ENCODE data around the gene EME1. TPM values are rescaled to one million over a fixed set of nuclear protein-coding genes. Genes with fewer than 3 reads are reported as not detected.
"Not testable (repeated sequence)": the region's sequence is repeated elsewhere in the genome, so short reads cannot be mapped to it uniquely, and the experiment has no call there.

The EME1 gene
- total RNA-seq, 1 donor from 2014 or later: 3.9 TPM

GRCh38 chr17:50424246-50424995, 51.4 kb downstream of the EME1 start:
- DNase-seq (ENCODE audit: extremely low read depth, low read depth, low spot score): no peak

DNA sequence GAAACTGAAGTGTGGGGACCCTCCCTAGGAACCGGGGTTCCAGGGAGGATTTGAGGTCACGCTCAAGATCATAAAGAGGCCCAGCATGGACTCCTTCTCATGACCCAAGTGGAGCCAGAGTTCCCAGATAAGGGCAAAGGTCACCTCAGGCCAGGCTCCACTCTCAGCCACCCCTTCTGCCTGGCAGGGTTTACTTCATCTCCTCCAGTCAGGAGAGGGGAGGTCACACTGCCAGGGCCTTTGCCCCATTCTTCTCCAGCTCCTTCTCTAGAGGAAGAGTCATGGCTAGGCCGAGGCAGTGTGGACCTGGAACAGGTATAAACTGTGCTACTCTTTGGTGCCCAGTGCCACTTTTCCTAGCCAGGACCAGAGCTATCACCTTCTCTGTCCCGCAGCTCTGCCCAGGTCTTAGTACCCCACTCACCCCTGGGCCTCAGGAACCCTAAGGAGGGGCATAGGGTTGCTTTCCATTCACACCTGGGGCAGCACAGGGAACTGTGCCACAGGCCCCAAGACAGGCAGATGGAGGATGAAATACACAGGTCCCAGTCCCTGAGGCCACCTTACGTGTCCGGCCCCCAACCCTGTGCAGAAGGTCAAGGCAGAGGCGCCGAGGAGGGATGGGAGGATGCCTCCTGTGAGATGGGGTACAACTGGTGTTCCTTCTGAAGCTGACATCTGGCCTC, 52.1 kb downstream of the EME1 start:
- no peak for DNase-seq (ENCODE audit: extremely low read depth, low read depth, low spot score)

- DNase-seq (ENCODE audit: extremely low read depth, low read depth, low spot score): no peak
Measured at GRCh38 chr17:50425682-50426471, 52.8 kb downstream of the EME1 start, which contains the start of gene ACSF2. TSS of gene ACSF2 (plus strand) at chr17:50426218. CDS start at chr17:50426262, 44 bp downstream.

DNA sequence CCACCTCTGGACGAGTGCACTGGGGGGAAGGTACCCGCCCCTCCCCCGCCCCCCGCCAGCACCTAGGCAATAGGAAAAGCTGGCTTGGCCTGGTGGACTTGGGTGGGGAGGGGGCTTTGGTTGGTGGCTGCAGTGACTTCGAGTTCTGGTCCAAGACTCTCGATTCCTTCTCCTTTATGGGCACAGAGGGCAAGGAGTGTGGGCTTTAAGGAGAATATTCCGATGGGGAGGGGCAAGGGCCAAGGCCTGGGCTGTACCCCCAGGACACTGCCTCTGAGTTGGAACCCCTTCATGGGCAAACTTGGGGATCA, 53.4 kb downstream of the EME1 start:
- no peak for DNase-seq (ENCODE audit: extremely low read depth, low read depth, low spot score)

GRCh38 chr17:50426814-50427787, 54.1 kb downstream of the EME1 start:
- DNase-seq (ENCODE audit: extremely low read depth, low read depth, low spot score): no peak

- DNase-seq (ENCODE audit: extremely low read depth, low read depth, low spot score): not testable (repeated sequence)
Measured at GRCh38 chr17:50428126-50428525, 55.1 kb downstream of the EME1 start.

GRCh38 chr17:50428831-50429424, 55.9 kb downstream of the EME1 start:
- DNase-seq (ENCODE audit: extremely low read depth, low read depth, low spot score): no peak

DNA sequence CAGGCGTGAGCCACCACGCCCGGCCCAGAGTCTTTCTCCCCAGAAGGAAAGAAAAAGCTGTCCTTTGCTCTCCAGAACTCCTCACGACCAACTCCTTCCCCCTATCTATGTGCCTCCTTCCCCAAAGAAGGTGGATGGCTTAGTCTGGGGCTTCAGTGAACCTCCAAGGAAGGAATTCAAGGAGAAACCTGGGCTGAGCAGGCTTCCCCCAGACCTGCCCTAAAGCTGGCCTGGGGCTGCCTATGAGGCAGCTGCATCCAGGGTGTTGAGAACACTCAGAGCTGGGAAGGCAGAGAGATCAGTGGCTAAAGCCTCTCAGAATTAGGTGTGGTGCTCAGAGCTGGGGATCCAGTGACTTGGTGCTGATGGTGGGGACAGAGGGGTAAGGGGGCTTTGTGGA, 56.8 kb downstream of the EME1 start:
- DNase-seq (ENCODE audit: extremely low read depth, low read depth, low spot score): no peak

Other genes starting within 250 kb of the EME1 start
- gene SAMD14, start 243.1 kb upstream of the EME1 start, total RNA-seq: 9.6 and 24.9 TPM in 2 replicates
- gene PPP1R9B, start 222.6 kb upstream of the EME1 start, total RNA-seq: 35.6 and 56.6 TPM in 2 replicates
- not detected in 2 replicates for gene SGCA, start 207.2 kb upstream of the EME1 start, total RNA-seq
- 118 and 702 TPM in 2 replicates for gene COL1A1, start 171.6 kb upstream of the EME1 start, total RNA-seq
- gene TMEM92, start 98.8 kb upstream of the EME1 start, total RNA-seq: 0.12 and 0.73 TPM in 2 replicates
- gene XYLT2, start 27.1 kb upstream of the EME1 start, total RNA-seq: 40.1 and 45.8 TPM in 2 replicates
- 53.6 and 57.3 TPM in 2 replicates for gene MRPL27, start within 50 bp of the EME1 start, total RNA-seq
- gene LRRC59, start 24.3 kb downstream of the EME1 start, total RNA-seq: 142 and 157 TPM in 2 replicates
- 32.6 and 37.2 TPM in 2 replicates for gene ACSF2, start 53.0 kb downstream of the EME1 start, total RNA-seq
- not detected in 2 replicates for gene CHAD, start 95.7 kb downstream of the EME1 start, total RNA-seq
- 30.1 and 34.7 TPM in 2 replicates for gene RSAD1, start 105.6 kb downstream of the EME1 start, total RNA-seq
- gene MYCBPAP, start 135.2 kb downstream of the EME1 start, total RNA-seq: 0.23 and 1.6 TPM in 2 replicates
- 0.23 and 7.4 TPM in 2 replicates for gene EPN3, start 159.5 kb downstream of the EME1 start, total RNA-seq
- gene SPATA20, start 173.9 kb downstream of the EME1 start, total RNA-seq: 127 and 145 TPM in 2 replicates
- not detected in 2 replicates for gene CACNA1G, start 187.5 kb downstream of the EME1 start, total RNA-seq

Measured in glomerular endothelial cell (primary cell).